Kidney (tissue), 14 donors: Measurements from ENCODE around the gene LASP1. TPM values are rescaled to one million over a fixed set of nuclear protein-coding genes. Genes with fewer than 3 reads are reported as not detected.

Source experiments
- DNase-seq, 5 donors: peaks; one replicate each; pipeline ENCODE4 v3.0.0-alpha.2; 2013 to 2020
- FAIRE-seq: peaks from 2 replicates; lab custom pipeline; 2012; peaks lifted over from hg19 to GRCh38; lab: Jason Lieb, UNC
- H3K27ac ChIP-seq, 2 donors: one replicate each; pipeline ENCODE4 v1.7.0; 2013; ENCODE audit warnings: low read depth in 2 of 2, low read length in 2 of 2, inconsistent platforms in 1 of 2
- H3K27me3 ChIP-seq: one replicate; pipeline ENCODE4 v1.7.1; 2013; ENCODE audit warnings: low read length, inconsistent platforms; ENCODE audit not compliant: control insufficient read depth, insufficient read depth
- H3K36me3 ChIP-seq, 3 donors: one replicate each; pipeline versions ENCODE4 v1.7.0 to v1.7.1; 2013; ENCODE audit warnings: low read length in 3 of 3, control low read depth in 1 of 3, inconsistent platforms in 1 of 3; ENCODE audit not compliant: insufficient read depth in 3 of 3, control insufficient read depth in 2 of 3
- H3K4me1 ChIP-seq, 3 donors: one replicate each; pipeline versions ENCODE4 v1.7.0 to v1.7.1; 2013; ENCODE audit warnings: low read length in 3 of 3, inconsistent platforms in 1 of 3, low read depth in 1 of 3; ENCODE audit not compliant: control insufficient read depth in 2 of 3, insufficient read depth in 2 of 3
- H3K4me3 ChIP-seq, 3 donors: one replicate each; pipeline versions ENCODE4 v1.7.0 to v1.8.1; 2013; ENCODE audit warnings: low read length in 3 of 3, control low read depth in 1 of 3, inconsistent platforms in 1 of 3
- H3K9ac ChIP-seq, 3 donors: one replicate each; pipeline versions ENCODE4 v1.7.0 to v1.7.1; 2013; ENCODE audit warnings: low read length in 3 of 3, control low read depth in 1 of 3, inconsistent platforms in 1 of 3
- H3K9me3 ChIP-seq, 3 donors: one replicate each; pipeline versions ENCODE4 v1.7.0 to v1.7.1; 2013; ENCODE audit warnings: low read length in 3 of 3, control low read depth in 1 of 3, inconsistent platforms in 1 of 3; ENCODE audit not compliant: control insufficient read depth in 2 of 3, insufficient read depth in 1 of 3
- intact Hi-C: fragments of 100-400 bp; cut with DNase I; formaldehyde crosslinking; loops from one replicate; pipeline ENCODE4 v1.11.1; 2022
- polyA plus RNA-seq: library from polyadenylated mRNA; stranded (reverse); fragments of 350-450 nt; fragmentation: Illumina TruSeq; extraction: RNeasy Lipid Tissue Mini Kit (QIAGEN cat#74804); gene quantifications from one replicate; pipeline ENCODE4 v1.2.3, GENCODE V29; 2014; ENCODE audit warnings: low read depth, low replicate concordance; ENCODE audit not compliant: insufficient read depth
- total RNA-seq: library from RNA; stranded (reverse); fragmentation: NEBNext Ultra II Directional; extraction: Animal tissue kit (Norgen Biotek cat#: 25700); gene quantifications from one replicate; pipeline ENCODE4 v1.2.1, GENCODE V29; 2021
- TF ChIP-seq, protein P1 (sequence below): IDR thresholded peaks from 3 replicates; pipeline ENCODE4 v1.5.1; 2012; ENCODE audit warnings: mild to moderate bottlenecking, moderate library complexity, borderline replicate concordance; ENCODE audit not compliant: insufficient read depth; ENCODE audit errors: extremely low read depth
- donor health status: control.
- donor health status: control.
- donor health status: control.
- donor health status: control.
- donor health status: control.
- donor health status: DM: yes; HTN: yes; CAD: no.
- donor health status: Normal renal cell carcinoma (clear cell type).

LASP1 gene
- total and polyA plus RNA-seq, 2 donors from 2014 or later = 62.5 to 138 TPM

DNA sequence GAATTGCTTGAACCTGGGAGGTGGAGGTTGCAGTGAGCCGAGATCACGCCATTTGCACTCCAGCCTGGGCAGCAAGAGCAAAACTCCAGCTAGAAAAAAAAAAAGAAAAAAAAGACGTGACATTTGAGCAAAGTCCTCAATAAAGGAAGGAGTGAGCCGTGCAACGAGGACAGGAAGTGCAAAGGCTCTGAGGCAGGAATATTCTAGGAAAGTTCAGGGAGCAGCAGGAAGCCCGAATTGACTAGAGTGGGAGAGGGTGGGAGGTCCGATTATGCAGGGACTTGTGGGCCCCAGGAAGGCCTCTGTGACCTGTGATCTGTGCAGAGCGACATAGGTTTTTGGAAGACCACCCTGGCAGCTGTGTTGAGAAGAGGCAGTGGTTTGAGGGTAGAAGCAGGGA is 46.9 kb downstream of the LASP1 start:
- FAIRE-seq (no peak), DNase-seq (peak in 1 of 5 donors; percentile 12)
- intact Hi-C loops = no loop called here
- Histone ChIP-seq H3K9me3 (no peaks in the 10 kb centered on the region), H3K9ac (no peak overlapping the region), H3K36me3 (peaks cover 0 to 40% (median 30%) of the 10 kb centered on the region in 3 donors), H3K4me1 (peaks cover 0 to 15% (median 12%) of the 10 kb centered on the region in 3 donors), H3K4me3 (no peak overlapping the region), H3K27ac (no peak overlapping the region), H3K27me3 (no peaks in the 10 kb centered on the region)
- TF ChIP-seq, protein P1, sequence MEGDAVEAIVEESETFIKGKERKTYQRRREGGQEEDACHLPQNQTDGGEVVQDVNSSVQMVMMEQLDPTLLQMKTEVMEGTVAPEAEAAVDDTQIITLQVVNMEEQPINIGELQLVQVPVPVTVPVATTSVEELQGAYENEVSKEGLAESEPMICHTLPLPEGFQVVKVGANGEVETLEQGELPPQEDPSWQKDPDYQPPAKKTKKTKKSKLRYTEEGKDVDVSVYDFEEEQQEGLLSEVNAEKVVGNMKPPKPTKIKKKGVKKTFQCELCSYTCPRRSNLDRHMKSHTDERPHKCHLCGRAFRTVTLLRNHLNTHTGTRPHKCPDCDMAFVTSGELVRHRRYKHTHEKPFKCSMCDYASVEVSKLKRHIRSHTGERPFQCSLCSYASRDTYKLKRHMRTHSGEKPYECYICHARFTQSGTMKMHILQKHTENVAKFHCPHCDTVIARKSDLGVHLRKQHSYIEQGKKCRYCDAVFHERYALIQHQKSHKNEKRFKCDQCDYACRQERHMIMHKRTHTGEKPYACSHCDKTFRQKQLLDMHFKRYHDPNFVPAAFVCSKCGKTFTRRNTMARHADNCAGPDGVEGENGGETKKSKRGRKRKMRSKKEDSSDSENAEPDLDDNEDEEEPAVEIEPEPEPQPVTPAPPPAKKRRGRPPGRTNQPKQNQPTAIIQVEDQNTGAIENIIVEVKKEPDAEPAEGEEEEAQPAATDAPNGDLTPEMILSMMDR = no peak

DNA sequence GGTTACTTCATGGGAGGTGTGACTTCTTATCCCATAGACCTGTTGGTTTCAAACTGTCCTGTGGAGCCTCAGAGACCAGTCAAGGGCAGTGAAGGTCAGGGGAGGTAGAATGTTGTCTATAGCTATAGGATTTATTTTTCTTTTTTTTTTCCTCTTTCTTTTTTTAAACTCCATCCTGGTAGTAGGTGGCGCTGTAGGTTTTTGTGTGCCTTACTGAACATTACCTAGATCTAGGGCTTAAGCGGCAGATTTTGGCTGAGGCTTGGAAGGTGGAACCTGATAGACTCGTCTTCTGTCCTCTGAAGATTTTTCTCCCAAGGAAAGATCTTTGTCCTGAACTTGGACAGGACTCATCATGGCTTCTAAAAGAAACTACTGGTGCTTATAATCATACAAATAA is 47.4 kb downstream of the LASP1 start:
- peaks cover 0 to 40% (median 30%) of the 10 kb centered on the region in 3 donors for H3K36me3 ChIP-seq
- H3K27ac ChIP-seq = no peak overlapping the region
- TF ChIP-seq, protein P1 = no peak
- peaks cover 0 to 12% (median 11%) of the 10 kb centered on the region in 3 donors for H3K4me1 ChIP-seq
- no peaks in the 10 kb centered on the region for H3K9me3 ChIP-seq
- DNase-seq (no peak), FAIRE-seq (no peak)
- no peak overlapping the region for H3K9ac ChIP-seq
- intact Hi-C loops = no loop called here
- H3K27me3 ChIP-seq = no peaks in the 10 kb centered on the region
- H3K4me3 ChIP-seq = no peak overlapping the region

DNA sequence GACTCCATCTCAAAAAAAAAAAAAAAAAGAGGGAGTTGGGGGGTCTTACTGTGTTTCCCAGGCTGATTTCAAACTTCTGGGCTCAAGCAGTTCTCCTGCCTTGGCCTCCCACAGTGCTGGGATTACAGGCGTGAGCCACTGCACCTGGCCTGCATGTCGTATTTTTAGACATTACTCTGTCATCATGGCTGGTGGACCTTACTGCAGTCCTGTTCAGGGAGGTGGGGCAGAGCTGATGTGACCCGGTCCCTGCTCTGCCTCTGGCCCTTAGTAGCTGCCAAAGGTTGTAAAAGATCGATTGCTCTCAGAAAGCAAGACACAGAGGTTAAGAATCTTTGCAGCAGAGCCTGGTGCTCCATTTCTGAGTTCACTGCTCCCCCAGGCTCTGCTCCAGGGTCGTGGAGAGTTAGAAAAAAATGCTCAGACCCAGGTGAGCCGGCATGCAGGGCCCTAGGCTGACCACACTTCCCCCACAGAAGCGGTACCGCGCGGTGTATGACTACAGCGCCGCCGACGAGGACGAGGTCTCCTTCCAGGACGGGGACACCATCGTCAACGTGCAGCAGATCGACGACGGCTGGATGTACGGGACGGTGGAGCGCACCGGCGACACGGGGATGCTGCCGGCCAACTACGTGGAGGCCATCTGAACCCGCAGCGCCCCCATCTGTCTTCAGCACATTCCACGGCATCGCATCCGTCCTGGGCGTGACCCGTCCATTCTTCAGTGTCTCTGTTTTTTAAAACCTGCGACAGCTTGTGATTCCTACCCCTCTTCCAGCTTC is 48.5 kb downstream of the LASP1 start:
- H3K36me3 ChIP-seq = peaks cover 0 to 40% (median 30%) of the 10 kb centered on the region in 3 donors
- FAIRE-seq = no peak
- H3K27me3 ChIP-seq = no peaks in the 10 kb centered on the region
- DNase-seq = peak in 1 of 5 donors; percentile 63
- no peak overlapping the region for H3K27ac ChIP-seq
- H3K4me3 ChIP-seq = no peak overlapping the region
- peaks cover 0 to 9% (median 6%) of the 10 kb centered on the region in 3 donors for H3K4me1 ChIP-seq
- TF ChIP-seq, protein P1 = no peak
- no peaks in the 10 kb centered on the region for H3K9me3 ChIP-seq
- intact Hi-C loops = no loop called here
- H3K9ac ChIP-seq = no peak overlapping the region
